ENCODE measurements around the gene UBE2U. TPM values are rescaled to one million over a fixed set of nuclear protein-coding genes. Genes with fewer than 3 reads are reported as not detected.

Gene UBE2U
- total and polyA plus RNA-seq, 2 experiments from 2014 or later, result not detected

GRCh38 chr1:64197076-64197475 lies 6.3 kb upstream of the UBE2U start:
- H3K27ac Mint-ChIP-seq, result no peak overlapping the region
- peaks cover 15% of the 10 kb centered on the region for H3K9me3 Mint-ChIP-seq

More at GRCh38 chr1:64197076-64197475, 6.3 kb upstream of the UBE2U start:
- no peak overlapping the region for H3K4me2 ChIP-seq
- no peaks in the 10 kb centered on the region for H3F3A ChIP-seq (replicated peaks; ENCODE audit: low read depth)
- no peak overlapping the region for H3K4me3 Mint-ChIP-seq
- H3K27ac ChIP-seq (ENCODE audit: low read depth), result no peak overlapping the region
- 0 out of 2 replicates have a peak, but pooled peaks cover 5% of the 10 kb centered on the region for H3K9me2 ChIP-seq (ENCODE audit: insufficient read depth)
- no peaks in the 10 kb centered on the region for H3K79me2 ChIP-seq (replicated peaks; ENCODE audit: insufficient read depth)
- H3K27me3 ChIP-seq (ENCODE audit: insufficient read depth), result no peaks in the 10 kb centered on the region
- TF ChIP-seq EZH2 (IDR thresholded peaks at IDR 0.05; ENCODE audit: low read depth, unreplicated experiment), result no peak
- no peak for TF ChIP-seq STAT1 (IDR thresholded peaks at IDR 0.05; ENCODE audit: unreplicated experiment)
- no peak for TF ChIP-seq EZH2phosphoT487 (IDR thresholded peaks at IDR 0.05; ENCODE audit: unreplicated experiment)
- no peak for TF ChIP-seq ZNF331 (CRISPR knock-in tag; IDR thresholded peaks at IDR 0.05; ENCODE audit: low read depth)
- no peak for TF ChIP-seq CREB1 (CRISPR knock-in tag; IDR thresholded peaks at IDR 0.05; ENCODE audit: low read depth)
- TF ChIP-seq, protein P1, sequence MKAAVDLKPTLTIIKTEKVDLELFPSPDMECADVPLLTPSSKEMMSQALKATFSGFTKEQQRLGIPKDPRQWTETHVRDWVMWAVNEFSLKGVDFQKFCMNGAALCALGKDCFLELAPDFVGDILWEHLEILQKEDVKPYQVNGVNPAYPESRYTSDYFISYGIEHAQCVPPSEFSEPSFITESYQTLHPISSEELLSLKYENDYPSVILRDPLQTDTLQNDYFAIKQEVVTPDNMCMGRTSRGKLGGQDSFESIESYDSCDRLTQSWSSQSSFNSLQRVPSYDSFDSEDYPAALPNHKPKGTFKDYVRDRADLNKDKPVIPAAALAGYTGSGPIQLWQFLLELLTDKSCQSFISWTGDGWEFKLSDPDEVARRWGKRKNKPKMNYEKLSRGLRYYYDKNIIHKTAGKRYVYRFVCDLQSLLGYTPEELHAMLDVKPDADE (IDR thresholded peaks at IDR 0.05), result no peak
- TF ChIP-seq ZNF462 (CRISPR knock-in tag; IDR thresholded peaks at IDR 0.05), result no peak
- TF ChIP-seq JUNB (IDR thresholded peaks at IDR 0.05; ENCODE audit: unreplicated experiment), result no peak
- TF ChIP-seq, protein P2, sequence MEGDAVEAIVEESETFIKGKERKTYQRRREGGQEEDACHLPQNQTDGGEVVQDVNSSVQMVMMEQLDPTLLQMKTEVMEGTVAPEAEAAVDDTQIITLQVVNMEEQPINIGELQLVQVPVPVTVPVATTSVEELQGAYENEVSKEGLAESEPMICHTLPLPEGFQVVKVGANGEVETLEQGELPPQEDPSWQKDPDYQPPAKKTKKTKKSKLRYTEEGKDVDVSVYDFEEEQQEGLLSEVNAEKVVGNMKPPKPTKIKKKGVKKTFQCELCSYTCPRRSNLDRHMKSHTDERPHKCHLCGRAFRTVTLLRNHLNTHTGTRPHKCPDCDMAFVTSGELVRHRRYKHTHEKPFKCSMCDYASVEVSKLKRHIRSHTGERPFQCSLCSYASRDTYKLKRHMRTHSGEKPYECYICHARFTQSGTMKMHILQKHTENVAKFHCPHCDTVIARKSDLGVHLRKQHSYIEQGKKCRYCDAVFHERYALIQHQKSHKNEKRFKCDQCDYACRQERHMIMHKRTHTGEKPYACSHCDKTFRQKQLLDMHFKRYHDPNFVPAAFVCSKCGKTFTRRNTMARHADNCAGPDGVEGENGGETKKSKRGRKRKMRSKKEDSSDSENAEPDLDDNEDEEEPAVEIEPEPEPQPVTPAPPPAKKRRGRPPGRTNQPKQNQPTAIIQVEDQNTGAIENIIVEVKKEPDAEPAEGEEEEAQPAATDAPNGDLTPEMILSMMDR (conservative IDR thresholded peaks at IDR 0.05; ENCODE audit: low read depth in 2 of 2), result no peak
- no peak for TF ChIP-seq ZNF114 (CRISPR knock-in tag; IDR thresholded peaks at IDR 0.05)
- no peak for TF ChIP-seq POLR2AphosphoS5 (IDR thresholded peaks at IDR 0.05; ENCODE audit: low read depth)
- no peak for TF ChIP-seq NANOG (IDR thresholded peaks at IDR 0.05; ENCODE audit: borderline replicate concordance)
- TF ChIP-seq, protein P3, sequence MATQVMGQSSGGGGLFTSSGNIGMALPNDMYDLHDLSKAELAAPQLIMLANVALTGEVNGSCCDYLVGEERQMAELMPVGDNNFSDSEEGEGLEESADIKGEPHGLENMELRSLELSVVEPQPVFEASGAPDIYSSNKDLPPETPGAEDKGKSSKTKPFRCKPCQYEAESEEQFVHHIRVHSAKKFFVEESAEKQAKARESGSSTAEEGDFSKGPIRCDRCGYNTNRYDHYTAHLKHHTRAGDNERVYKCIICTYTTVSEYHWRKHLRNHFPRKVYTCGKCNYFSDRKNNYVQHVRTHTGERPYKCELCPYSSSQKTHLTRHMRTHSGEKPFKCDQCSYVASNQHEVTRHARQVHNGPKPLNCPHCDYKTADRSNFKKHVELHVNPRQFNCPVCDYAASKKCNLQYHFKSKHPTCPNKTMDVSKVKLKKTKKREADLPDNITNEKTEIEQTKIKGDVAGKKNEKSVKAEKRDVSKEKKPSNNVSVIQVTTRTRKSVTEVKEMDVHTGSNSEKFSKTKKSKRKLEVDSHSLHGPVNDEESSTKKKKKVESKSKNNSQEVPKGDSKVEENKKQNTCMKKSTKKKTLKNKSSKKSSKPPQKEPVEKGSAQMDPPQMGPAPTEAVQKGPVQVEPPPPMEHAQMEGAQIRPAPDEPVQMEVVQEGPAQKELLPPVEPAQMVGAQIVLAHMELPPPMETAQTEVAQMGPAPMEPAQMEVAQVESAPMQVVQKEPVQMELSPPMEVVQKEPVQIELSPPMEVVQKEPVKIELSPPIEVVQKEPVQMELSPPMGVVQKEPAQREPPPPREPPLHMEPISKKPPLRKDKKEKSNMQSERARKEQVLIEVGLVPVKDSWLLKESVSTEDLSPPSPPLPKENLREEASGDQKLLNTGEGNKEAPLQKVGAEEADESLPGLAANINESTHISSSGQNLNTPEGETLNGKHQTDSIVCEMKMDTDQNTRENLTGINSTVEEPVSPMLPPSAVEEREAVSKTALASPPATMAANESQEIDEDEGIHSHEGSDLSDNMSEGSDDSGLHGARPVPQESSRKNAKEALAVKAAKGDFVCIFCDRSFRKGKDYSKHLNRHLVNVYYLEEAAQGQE (IDR thresholded peaks at IDR 0.05; ENCODE audit: unreplicated experiment), result no peak
- H3K36me3 ChIP-seq (ENCODE audit: insufficient read depth), result no peaks in the 10 kb centered on the region
- H3K4me1 ChIP-seq (ENCODE audit: insufficient read depth), result no peaks in the 10 kb centered on the region
- DNase-seq (ENCODE audit: low spot score) (no peak), ATAC-seq (no peak)
- H4K20me1 ChIP-seq (replicated peaks; ENCODE audit: insufficient read depth), result no peaks in the 10 kb centered on the region
- peaks cover 6% of the 10 kb centered on the region; the same call in 2 of the 3 replicates for H3K36me3 Mint-ChIP-seq (ENCODE audit: low read depth)
- H2AFZ ChIP-seq, result no peak overlapping the region
- H3K4me3 ChIP-seq, result no peak overlapping the region
- H3K27me3 Mint-ChIP-seq (ENCODE audit: insufficient read depth, low read depth, poor library complexity), result no peaks in the 10 kb centered on the region
- H3K4me1 Mint-ChIP-seq, result peaks cover 16% of the 10 kb centered on the region

Data from GM23338 (cell line).